Prostate gland (tissue), 2 donors: Measurements from ENCODE around the gene GPR158. TPM values are rescaled to one million over a fixed set of nuclear protein-coding genes. Genes with fewer than 3 reads are reported as not detected.
"Not testable (repeated sequence)": the region's sequence is repeated elsewhere in the genome, so short reads cannot be mapped to it uniquely, and the experiment has no call there.

ENCODE experiments used
- DNase-seq: peaks from one replicate; pipeline ENCODE4 v3.0.0-alpha.2; 2019; ENCODE audit warnings: low spot score
- H3K27ac ChIP-seq, 2 donors: fragments of 200-600 bp; sonication (generic); 2 replicates each; pipeline ENCODE4 v1.5.1; 2017 to 2019
- H3K27me3 ChIP-seq: fragments of 200-600 bp; sonication (generic); replicated peaks from 2 replicates; pipeline ENCODE4 v1.5.1; 2019; ENCODE audit not compliant: insufficient read depth
- H3K36me3 ChIP-seq, 2 donors: fragments of 200-600 bp; sonication (generic); 1 replicate in 1 of 2; 2 replicates in 1 of 2; pipeline versions ENCODE4 v1.5.1 to v1.8.1; 2017 to 2019
- H3K4me1 ChIP-seq: fragments of 200-600 bp; sonication (generic); replicated peaks from 2 replicates; pipeline ENCODE4 v1.5.1; 2019
- H3K4me3 ChIP-seq, 2 donors: fragments of 200-600 bp; sonication (generic); 2 replicates each; pipeline ENCODE4 v1.5.1; 2017 to 2019
- H3K9me3 ChIP-seq: fragments of 200-600 bp; sonication (generic); 2 replicates; pipeline ENCODE4 v1.5.1; 2017
- POLR2A ChIP-seq: fragments of 450-650 bp; IDR thresholded peaks from one replicate; pipeline ENCODE4 v1.6.1; 2016; ENCODE audit warnings: antibody characterized with exemption, mild to moderate bottlenecking
- POLR2AphosphoS5 ChIP-seq: sonication (generic); formaldehyde crosslinking; IDR thresholded peaks from one replicate; pipeline ENCODE4 v1.6.1; 2017; ENCODE audit warnings: antibody characterized with exemption
- WGBS: methylation state at CpG from one replicate; pipeline ENCODE4 v1.1.5; 2018; 5-methylcytosine and 5-hydroxymethylcytosine counted together
- intact Hi-C: fragments of 100-400 bp; cut with DNase I; formaldehyde crosslinking; loops from one replicate; pipeline ENCODE4 v1.14.2; 2022
- total RNA-seq, 2 donors: library from RNA; depleted of rRNA; stranded (reverse); fragments of >200 nt; gene quantifications; one replicate each; pipeline ENCODE4 v1.1.0, GENCODE V29; 2016
- TF ChIP-seq, protein P1 (sequence below), 4 experiments: fragments of 200-600 bp in 2 of 4; fragments of 450-650 bp in 2 of 4; sonication (generic) in 2 of 4; IDR thresholded peaks; 1 replicate in 3 of 4; 2 replicates in 1 of 4; pipeline ENCODE4 v1.5.1; 2016 to 2019; ENCODE audit warnings: antibody characterized with exemption in 4 of 4, mild to moderate bottlenecking in 2 of 4, moderate library complexity in 2 of 4

GPR158 gene
- total RNA-seq, 2 donors from 2014 or later: 0.36 to 1.5 TPM

- Histone ChIP-seq H3K9me3 (no peaks in the 10 kb centered on the region), H3K27me3 (no peaks in the 10 kb centered on the region), H3K36me3 (no peaks in the 10 kb centered on the region), H3K4me3 (no peak overlapping the region), H3K27ac (no peak overlapping the region), H3K4me1 (no peaks in the 10 kb centered on the region)
- intact Hi-C loops: no loop called here
- 93% methylated on average over 2 of the region's 2 CpGs for WGBS
- no peak for TF ChIP-seq POLR2AphosphoS5
- TF ChIP-seq, protein P1, sequence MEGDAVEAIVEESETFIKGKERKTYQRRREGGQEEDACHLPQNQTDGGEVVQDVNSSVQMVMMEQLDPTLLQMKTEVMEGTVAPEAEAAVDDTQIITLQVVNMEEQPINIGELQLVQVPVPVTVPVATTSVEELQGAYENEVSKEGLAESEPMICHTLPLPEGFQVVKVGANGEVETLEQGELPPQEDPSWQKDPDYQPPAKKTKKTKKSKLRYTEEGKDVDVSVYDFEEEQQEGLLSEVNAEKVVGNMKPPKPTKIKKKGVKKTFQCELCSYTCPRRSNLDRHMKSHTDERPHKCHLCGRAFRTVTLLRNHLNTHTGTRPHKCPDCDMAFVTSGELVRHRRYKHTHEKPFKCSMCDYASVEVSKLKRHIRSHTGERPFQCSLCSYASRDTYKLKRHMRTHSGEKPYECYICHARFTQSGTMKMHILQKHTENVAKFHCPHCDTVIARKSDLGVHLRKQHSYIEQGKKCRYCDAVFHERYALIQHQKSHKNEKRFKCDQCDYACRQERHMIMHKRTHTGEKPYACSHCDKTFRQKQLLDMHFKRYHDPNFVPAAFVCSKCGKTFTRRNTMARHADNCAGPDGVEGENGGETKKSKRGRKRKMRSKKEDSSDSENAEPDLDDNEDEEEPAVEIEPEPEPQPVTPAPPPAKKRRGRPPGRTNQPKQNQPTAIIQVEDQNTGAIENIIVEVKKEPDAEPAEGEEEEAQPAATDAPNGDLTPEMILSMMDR (IDR thresholded peaks at IDR 0.05): no peak
- no peak for TF ChIP-seq POLR2A
- no peak for DNase-seq
These were observed 181.8 kb downstream of the GPR158 start for GRCh38 chr10:25356609-25357008.

GRCh38 chr10:25357269-25357668, 182.5 kb downstream of the GPR158 start:
- H3K27ac ChIP-seq: no peak overlapping the region
- H3K4me1 ChIP-seq: no peaks in the 10 kb centered on the region
- intact Hi-C loops: no loop called here
- H3K36me3 ChIP-seq: no peaks in the 10 kb centered on the region
- no peak for DNase-seq
- H3K4me3 ChIP-seq: no peak overlapping the region
- H3K9me3 ChIP-seq: no peaks in the 10 kb centered on the region
- 77% methylated on average over 3 of the region's 3 CpGs for WGBS
- H3K27me3 ChIP-seq: no peaks in the 10 kb centered on the region
- TF ChIP-seq, protein P1 (IDR thresholded peaks at IDR 0.05): no peak
- TF ChIP-seq POLR2AphosphoS5 (no peak), POLR2A (no peak)

DNA sequence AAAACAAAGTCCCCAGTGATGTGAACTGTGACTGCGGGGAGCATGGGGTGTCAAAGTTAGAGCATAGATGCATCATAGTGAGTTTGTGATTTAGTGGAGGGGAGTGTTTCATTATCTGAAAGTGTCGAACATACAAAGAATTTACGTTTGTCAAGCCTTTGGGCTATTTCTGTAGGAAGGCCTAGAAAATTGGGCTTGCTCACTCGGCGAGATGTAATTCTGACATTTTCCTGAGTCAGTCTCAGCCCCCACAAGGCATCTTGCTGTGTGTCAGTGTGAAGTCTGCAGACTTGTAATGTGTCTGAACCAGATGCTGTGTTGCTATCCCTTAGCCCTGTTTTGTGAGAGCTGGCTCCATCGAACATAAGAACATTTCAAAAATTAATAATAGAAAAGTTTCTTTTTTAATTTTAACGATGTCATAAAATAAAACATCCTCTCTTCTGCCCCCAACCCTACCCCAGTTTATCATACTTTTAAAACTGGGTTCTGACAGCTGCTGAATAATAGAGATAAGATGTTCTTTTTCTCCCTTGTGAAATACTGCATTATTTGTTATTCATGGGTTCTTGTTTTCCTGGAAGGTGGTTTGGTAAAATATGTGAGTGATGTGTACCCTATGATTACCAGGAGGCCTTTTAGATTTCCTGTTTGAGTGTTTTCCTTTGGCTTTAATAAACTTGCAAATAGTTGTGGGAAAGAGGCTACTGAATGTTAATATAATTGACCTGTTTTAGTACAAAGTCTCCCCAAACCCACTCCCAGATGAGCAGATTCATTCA, 207.4 kb downstream of the GPR158 start:
- Histone ChIP-seq H3K27me3 (no peaks in the 10 kb centered on the region), H3K9me3 (no peaks in the 10 kb centered on the region), H3K4me1 (no peaks in the 10 kb centered on the region), H3K36me3 (no peaks in the 10 kb centered on the region), H3K4me3 (no peak overlapping the region), H3K27ac (no peak overlapping the region)
- no peak for DNase-seq
- 32% methylated on average over 7 of the region's 7 CpGs for WGBS
- TF ChIP-seq POLR2AphosphoS5 (no peak), POLR2A (no peak)
- TF ChIP-seq, protein P1 (IDR thresholded peaks at IDR 0.05): no peak
- intact Hi-C loops: no loop called here

DNA sequence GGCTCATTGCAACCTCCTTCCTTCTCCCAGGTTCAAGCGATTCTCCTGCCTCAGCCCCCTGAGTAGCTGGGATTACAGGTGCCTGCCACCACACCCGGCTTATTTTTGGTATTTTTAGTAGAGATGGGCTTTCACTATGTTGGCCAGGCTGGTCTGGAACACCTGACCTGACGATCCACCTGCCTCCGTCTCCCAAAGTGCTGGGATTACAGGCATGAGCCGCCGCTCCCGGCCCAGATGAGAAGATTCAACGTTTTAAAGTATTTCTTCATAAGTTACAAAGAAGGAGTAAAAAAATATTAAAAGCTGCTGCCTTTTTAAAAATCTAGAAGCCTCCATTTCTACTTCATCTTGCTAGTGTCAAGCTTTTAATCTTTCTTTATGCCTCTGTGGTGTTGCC, 208.1 kb downstream of the GPR158 start:
- H3K9me3 ChIP-seq, H3K4me3 ChIP-seq, intact Hi-C loops, H3K36me3 ChIP-seq, H3K27ac ChIP-seq, H3K4me1 ChIP-seq, DNase-seq, H3K27me3 ChIP-seq: not testable (repeated sequence)
- 65% methylated on average over 8 of the region's 8 CpGs for WGBS

GRCh38 chr10:25383686-25384085, 208.9 kb downstream of the GPR158 start:
- TF ChIP-seq POLR2AphosphoS5 (no peak), POLR2A (no peak)
- TF ChIP-seq, protein P1 (IDR thresholded peaks at IDR 0.05): no peak
- Histone ChIP-seq H3K9me3 (no peaks in the 10 kb centered on the region), H3K27ac (no peak overlapping the region), H3K27me3 (no peaks in the 10 kb centered on the region), H3K4me1 (no peaks in the 10 kb centered on the region), H3K4me3 (no peak overlapping the region), H3K36me3 (no peaks in the 10 kb centered on the region)
- intact Hi-C loops: no loop called here
- no peak for DNase-seq
